Endothelial cell of umbilical vein (primary cell): Measurements from ENCODE around the gene BRCA2. TPM values are rescaled to one million over a fixed set of nuclear protein-coding genes. Genes with fewer than 3 reads are reported as not detected.

Experiments
- BruUV-seq: library from RNA; stranded (reverse); fragments of 400-500 nt; replicated peaks from 2 replicates; lab custom pipeline; 2021; lab: Mats Ljungman, UMichigan
- CTCF ChIA-PET: fragments of 300-600, 350-600 bp; sonication (Branson Sonifier 250); formaldehyde crosslinking; loops from one replicate; lab custom pipeline; 2021; ENCODE audit warnings: antibody characterized with exemption, inconsistent platforms; lab: Charles Lee
- POLR2A ChIA-PET: fragments of 300-600, 350-600 bp; sonication (Branson Sonifier 250); formaldehyde crosslinking; loops from one replicate; lab custom pipeline; 2021; ENCODE audit warnings: antibody characterized with exemption, inconsistent platforms; lab: Charles Lee
- DNase-seq: peaks from one replicate; pipeline ENCODE4 v3.0.0-alpha.2; 2011; ENCODE audit warnings: low read depth, low spot score
- FAIRE-seq: peaks from 2 replicates; lab custom pipeline; 2011; peaks lifted over from hg19 to GRCh38; lab: Jason Lieb, UNC
- H2AFZ ChIP-seq: 2 replicates; pipeline ENCODE4 v1.6.0; 2012; ENCODE audit warnings: low read depth, low read length, control low read depth, inconsistent platforms
- H3K27ac ChIP-seq: 2 replicates; pipeline ENCODE4 v1.5.1; 2011; ENCODE audit warnings: low read depth, mild to moderate bottlenecking, control low read depth, low read length, moderate library complexity; ENCODE audit not compliant: insufficient read depth
- H3K27me3 ChIP-seq, 2 experiments: 2 replicates each; pipeline versions ENCODE4 v1.6.0 to v1.6.1; 2011; ENCODE audit warnings: low read length in 2 of 2, mixed read lengths in 1 of 2; ENCODE audit not compliant: control insufficient read depth in 2 of 2, insufficient read depth in 2 of 2
- H3K36me3 ChIP-seq, 2 experiments: 2 replicates in 1 of 2; 3 replicates in 1 of 2; pipeline ENCODE4 v1.5.1; 2011; ENCODE audit warnings: low read length in 2 of 2, mild to moderate bottlenecking in 1 of 2, moderate library complexity in 1 of 2; ENCODE audit not compliant: control insufficient read depth in 2 of 2, insufficient read depth in 2 of 2; ENCODE audit errors: extremely low read depth in 1 of 2
- H3K4me1 ChIP-seq: 3 replicates; pipeline ENCODE4 v1.5.1; 2011; ENCODE audit warnings: mild to moderate bottlenecking, low read length; ENCODE audit not compliant: control insufficient read depth, insufficient read depth; ENCODE audit errors: extremely low read depth
- H3K4me2 ChIP-seq: 2 replicates; pipeline ENCODE4 v1.6.1; 2011; ENCODE audit warnings: low read length, control low read depth, mixed read lengths; ENCODE audit not compliant: insufficient read depth
- H3K4me3 ChIP-seq, 3 experiments: fragments of 200-600 bp in 1 of 3; sonication (generic), shearing (Covaris generic) in 1 of 3; replicated peaks in 1 of 3; 2 replicates each; pipeline ENCODE4 v1.5.1; 2011 to 2016; ENCODE audit warnings: control low read depth in 3 of 3, low read length in 3 of 3, mild to moderate bottlenecking in 2 of 3, inconsistent platforms in 1 of 3, low read depth in 1 of 3, moderate library complexity in 1 of 3; ENCODE audit not compliant: insufficient read depth in 1 of 3
- H3K79me2 ChIP-seq: 2 replicates; pipeline ENCODE4 v1.6.0; 2012; ENCODE audit warnings: low read length, inconsistent platforms; ENCODE audit not compliant: control insufficient read depth, insufficient read depth
- H3K9ac ChIP-seq: replicated peaks from 2 replicates; pipeline ENCODE3; 2011; ENCODE audit warnings: low read length, control low read depth; ENCODE audit not compliant: insufficient read depth; ENCODE audit errors: extremely low read depth
- H3K9me1 ChIP-seq: replicated peaks from 3 replicates; pipeline ENCODE4 v1.6.0; 2011; ENCODE audit warnings: mild to moderate bottlenecking, low read length; ENCODE audit not compliant: control insufficient read depth, insufficient read depth; ENCODE audit errors: extremely low read depth
- H3K9me3 ChIP-seq: replicated peaks from 2 replicates; pipeline ENCODE4 v1.5.1; 2012; ENCODE audit warnings: low read length, inconsistent platforms; ENCODE audit not compliant: control insufficient read depth, insufficient read depth
- H4K20me1 ChIP-seq: replicated peaks from 2 replicates; pipeline ENCODE3; 2011; ENCODE audit warnings: mild to moderate bottlenecking, low read length; ENCODE audit not compliant: control insufficient read depth, insufficient read depth; ENCODE audit errors: extremely low read depth
- EZH2 ChIP-seq: IDR thresholded peaks from 2 replicates; pipeline ENCODE4 v1.6.1; 2012; ENCODE audit warnings: borderline replicate concordance, low read depth, mild to moderate bottlenecking, moderate library complexity, low read length, inconsistent platforms; ENCODE audit not compliant: severe bottlenecking
- FOS ChIP-seq: IDR thresholded peaks from 2 replicates; pipeline ENCODE4 v1.6.1; 2011; ENCODE audit warnings: mild to moderate bottlenecking, low read length, moderate library complexity, borderline replicate concordance; ENCODE audit not compliant: insufficient read depth
- GATA2 ChIP-seq: IDR thresholded peaks from 2 replicates; pipeline ENCODE4 v1.7.0; 2011; ENCODE audit warnings: low read depth, mild to moderate bottlenecking, moderate library complexity, mixed read lengths, low read length; ENCODE audit not compliant: insufficient read length, insufficient read depth
- JUN ChIP-seq: IDR thresholded peaks from 2 replicates; pipeline ENCODE4 v1.6.1; 2011; ENCODE audit warnings: borderline replicate concordance, low read depth; ENCODE audit not compliant: insufficient read length, insufficient read depth
- MAX ChIP-seq: IDR thresholded peaks from 2 replicates; pipeline ENCODE4 v1.6.1; 2011; ENCODE audit not compliant: insufficient read depth, insufficient read length
- MYC ChIP-seq: IDR thresholded peaks from one replicate; pipeline ENCODE4 v1.6.1; 2011; ENCODE audit warnings: mild to moderate bottlenecking, low read depth, low read length
- POLR2A ChIP-seq: IDR thresholded peaks from 2 replicates; pipeline ENCODE4 v1.6.1; 2012; ENCODE audit warnings: low read depth, mild to moderate bottlenecking, control low read depth, low read length
- POLR2AphosphoS5 ChIP-seq: IDR thresholded peaks from 2 replicates; pipeline ENCODE4 v1.6.1; 2012; ENCODE audit warnings: low read depth, mild to moderate bottlenecking, control low read depth, low read length, moderate library complexity; ENCODE audit not compliant: insufficient read depth
- dilution Hi-C: fragments of 300-500 bp; cut with MboI; formaldehyde crosslinking; loops from one replicate; pipeline ENCODE4 v1.15.0; 2019; ENCODE audit warnings: low sequenced_read_pairs; ENCODE audit not compliant: extremely low pct_ligation_motif_present
- intact Hi-C: fragments of 100-400 bp; cut with micrococcal nuclease; formaldehyde crosslinking; loops from one replicate; pipeline ENCODE4 v1.10.0; 2022
- polyA plus RNA-seq, 4 experiments: library from polyadenylated mRNA; depleted of rRNA in 3 of 4; stranded (reverse) in 3 of 4; unstranded in 1 of 4; fragments of >200 nt; gene quantifications; 2 replicates each; pipeline versions ENCODE4 v1.2.1 to v1.2.3, GENCODE V29; 2011 to 2012; ENCODE audit warnings: missing spikeins in 1 of 4
- total RNA-seq: library from RNA; stranded (reverse); gene quantifications from 2 replicates; pipeline ENCODE4 v1.2.3, GENCODE V29; 2021
- TF ChIP-seq, protein P1 (sequence below), 2 donors: IDR thresholded peaks; 1 replicate in 1 of 2; 2 replicates in 1 of 2; pipeline ENCODE4 v1.5.1; 2011; ENCODE audit warnings: low read length in 2 of 2, mild to moderate bottlenecking in 2 of 2, moderate library complexity in 2 of 2, control low read depth in 1 of 2, inconsistent platforms in 1 of 2, low read depth in 1 of 2; ENCODE audit not compliant: insufficient read depth in 1 of 2; ENCODE audit errors: extremely low read depth in 1 of 2

BRCA2 gene
- total and polyA plus RNA-seq, 2 donors (not counting 3 experiments of a cell fraction or from before 2014, with no cell fraction given): 2.9 to 17.5 TPM

DNA sequence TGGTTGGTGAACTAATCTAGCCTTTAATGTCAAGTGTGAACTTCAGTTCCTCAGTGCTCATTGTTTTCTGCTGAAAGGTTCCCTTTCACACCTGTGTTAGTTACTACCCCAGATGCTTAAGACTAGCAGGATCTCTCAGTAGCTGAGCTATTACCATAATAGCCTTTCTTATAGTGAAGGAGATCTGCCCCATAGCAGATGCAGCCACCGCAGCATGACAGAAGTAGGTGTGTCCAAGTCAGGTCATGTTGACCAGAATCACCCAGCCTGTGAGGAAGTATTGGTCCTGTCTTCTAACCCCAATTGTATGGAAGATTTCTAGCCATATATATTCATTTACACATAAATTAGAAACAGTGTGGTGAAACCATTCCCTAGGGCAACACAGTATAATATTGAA, 37.5 kb upstream of the BRCA2 start:
- POLR2A ChIA-PET: no interaction called here
- Histone ChIP-seq H3K9me1 (no peaks in the 10 kb centered on the region), H3K9ac (no peak overlapping the region), H3K9me3 (no peaks in the 10 kb centered on the region), H3K27ac (no peak overlapping the region), H3K4me3 (no peak overlapping the region), H3K79me2 (no peaks in the 10 kb centered on the region), H3K4me1 (no peaks in the 10 kb centered on the region), H2AFZ (no peak overlapping the region), H4K20me1 (no peaks in the 10 kb centered on the region), H3K4me2 (no peak overlapping the region), H3K36me3 (peaks cover 29 to 53% of the 10 kb centered on the region in 2 experiments), H3K27me3 (no peaks in the 10 kb centered on the region)
- no peak for FAIRE-seq
- TF ChIP-seq GATA2 (no peak), MYC (no peak), POLR2A (no peak), FOS (no peak), JUN (no peak), POLR2AphosphoS5 (no peak), MAX (no peak), EZH2 (no peak)
- TF ChIP-seq, protein P1, sequence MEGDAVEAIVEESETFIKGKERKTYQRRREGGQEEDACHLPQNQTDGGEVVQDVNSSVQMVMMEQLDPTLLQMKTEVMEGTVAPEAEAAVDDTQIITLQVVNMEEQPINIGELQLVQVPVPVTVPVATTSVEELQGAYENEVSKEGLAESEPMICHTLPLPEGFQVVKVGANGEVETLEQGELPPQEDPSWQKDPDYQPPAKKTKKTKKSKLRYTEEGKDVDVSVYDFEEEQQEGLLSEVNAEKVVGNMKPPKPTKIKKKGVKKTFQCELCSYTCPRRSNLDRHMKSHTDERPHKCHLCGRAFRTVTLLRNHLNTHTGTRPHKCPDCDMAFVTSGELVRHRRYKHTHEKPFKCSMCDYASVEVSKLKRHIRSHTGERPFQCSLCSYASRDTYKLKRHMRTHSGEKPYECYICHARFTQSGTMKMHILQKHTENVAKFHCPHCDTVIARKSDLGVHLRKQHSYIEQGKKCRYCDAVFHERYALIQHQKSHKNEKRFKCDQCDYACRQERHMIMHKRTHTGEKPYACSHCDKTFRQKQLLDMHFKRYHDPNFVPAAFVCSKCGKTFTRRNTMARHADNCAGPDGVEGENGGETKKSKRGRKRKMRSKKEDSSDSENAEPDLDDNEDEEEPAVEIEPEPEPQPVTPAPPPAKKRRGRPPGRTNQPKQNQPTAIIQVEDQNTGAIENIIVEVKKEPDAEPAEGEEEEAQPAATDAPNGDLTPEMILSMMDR (IDR thresholded peaks at IDR 0.05; ENCODE audit: extremely low read depth in 1 of 2, insufficient read depth in 1 of 2, low read depth in 1 of 2, low read length in 2 of 2): no peak
- no TSS peak for BruUV-seq
- DNase-seq: no peak
- dilution Hi-C loops: no loop called here
- intact Hi-C loops: no loop called here
- CTCF ChIA-PET: interaction anchor here (1.3 kb wide), 1 partner anchor 31 kb away, joined by 4 read pairs; no protein-coding TSS in a partner anchor
